Activated T-cell treated with anti-CD3 and anti-CD28 coated beads for 24 hours (primary cell): ENCODE data around the gene CDC14C.

Source experiments
- DNase-seq: peaks from one replicate; pipeline ENCODE4 v3.0.0-alpha.2; 2020; ENCODE audit warnings: low read depth

Gene CDC14C

DNA sequence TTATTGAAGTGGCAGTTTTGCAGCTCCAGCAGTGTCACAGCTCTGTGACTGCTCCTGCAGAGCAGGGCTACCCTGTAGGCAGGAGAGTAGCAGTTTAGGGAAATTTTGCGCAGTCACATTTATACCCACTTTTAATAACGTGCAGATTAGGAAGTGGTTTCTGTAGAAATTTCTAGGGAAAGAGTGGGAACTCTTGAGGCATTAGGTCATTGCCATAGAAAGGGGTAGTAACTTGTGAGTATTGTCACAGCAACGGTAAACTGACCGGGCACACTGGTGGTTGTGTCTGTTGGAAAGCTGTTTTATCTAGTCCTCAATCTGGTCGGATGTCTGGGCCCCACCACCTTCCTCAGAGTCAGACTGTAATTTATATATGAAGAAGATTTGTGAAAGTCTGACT lies 51.9 kb downstream of the CDC14C start:
- no peak for DNase-seq

DNA sequence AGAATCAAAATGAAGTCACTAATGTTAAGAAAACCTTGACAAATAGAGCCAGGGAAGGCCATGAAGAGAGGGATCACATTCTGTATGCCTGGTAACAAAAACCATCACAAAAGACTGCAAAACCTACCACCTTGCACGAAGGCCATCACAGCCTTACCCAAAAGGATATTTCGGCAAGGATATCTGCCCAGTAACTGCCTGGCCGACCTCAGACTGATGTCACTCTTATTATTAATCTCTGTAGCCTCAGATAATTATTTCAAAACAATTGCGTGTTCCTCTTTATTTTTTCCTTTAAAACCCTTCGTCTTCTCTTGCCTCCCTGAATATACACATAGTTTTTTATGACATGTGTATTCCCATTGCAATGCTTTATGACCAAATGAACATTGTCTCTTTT lies 52.5 kb downstream of the CDC14C start:
- DNase-seq, result no peak
